ENCODE results near the gene FTO.

Gene FTO

DNA sequence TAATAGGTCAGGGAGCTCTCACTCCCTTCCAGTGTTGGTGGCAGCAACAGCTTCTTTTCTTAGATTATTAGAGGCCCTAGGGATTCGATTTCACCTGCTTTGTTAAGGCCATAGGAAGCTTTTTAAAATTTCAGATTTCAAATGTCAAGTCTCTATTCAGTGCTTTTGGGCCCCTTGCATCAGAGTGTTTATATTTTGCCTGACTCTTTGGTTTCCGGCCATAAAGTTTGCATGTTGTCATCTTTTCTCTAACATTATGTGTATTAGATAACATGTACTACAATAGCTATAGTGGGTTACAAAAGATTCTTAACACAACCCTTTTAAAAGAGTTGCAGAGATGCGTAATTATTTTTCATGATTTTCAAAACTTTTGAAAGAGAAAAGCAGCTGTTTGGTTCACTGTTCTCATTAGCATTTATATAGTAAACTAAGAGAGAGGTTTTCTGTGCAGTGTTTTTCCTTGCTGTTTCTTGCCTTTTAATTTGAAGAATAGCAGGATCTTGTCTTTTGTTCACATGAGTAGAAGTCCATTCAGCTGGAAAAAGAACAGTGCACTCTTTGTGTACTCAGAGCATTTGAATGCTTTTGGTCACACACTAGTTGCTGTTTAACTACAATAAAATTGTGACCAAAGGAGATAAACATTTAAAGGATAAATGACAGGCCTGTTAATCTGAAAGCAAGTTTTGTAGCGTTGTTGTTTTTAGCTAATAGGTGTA lies 52.5 kb downstream of the FTO start:
- no peak for DNase-seq

DNA sequence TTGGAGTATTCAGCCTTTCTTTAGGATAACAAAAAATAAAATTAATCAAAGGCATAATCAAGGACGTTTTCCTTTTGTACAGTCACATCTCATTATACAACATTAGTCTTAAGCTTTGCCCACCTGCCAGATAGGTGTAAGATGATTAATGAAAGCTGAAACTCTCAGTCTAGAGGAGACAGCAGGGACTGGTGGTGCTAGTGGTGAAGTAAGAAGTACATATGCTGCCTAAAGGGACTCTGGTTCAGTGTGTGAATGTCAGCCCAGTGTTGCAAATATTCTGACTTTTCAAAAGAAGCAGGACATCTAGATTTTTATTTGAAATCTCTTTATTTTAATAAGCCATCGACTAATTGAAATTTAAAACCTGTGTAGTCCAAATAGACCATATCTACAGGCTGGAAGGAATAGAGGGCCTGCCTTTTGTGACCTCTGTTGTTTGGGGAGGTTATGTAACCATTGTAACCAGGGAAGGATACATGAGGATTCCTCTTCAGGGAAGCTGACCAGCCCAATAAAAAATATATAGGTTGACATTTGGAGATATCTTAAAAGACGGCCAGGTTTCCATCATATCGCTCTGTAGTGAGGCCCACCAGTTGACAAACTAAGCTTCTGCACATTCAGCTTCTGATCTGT lies 54.1 kb downstream of the FTO start:
- no peak for DNase-seq

GRCh38 chr16:53761962-53762703 lies 58.2 kb downstream of the FTO start:
- DNase-seq, result no peak

DNA sequence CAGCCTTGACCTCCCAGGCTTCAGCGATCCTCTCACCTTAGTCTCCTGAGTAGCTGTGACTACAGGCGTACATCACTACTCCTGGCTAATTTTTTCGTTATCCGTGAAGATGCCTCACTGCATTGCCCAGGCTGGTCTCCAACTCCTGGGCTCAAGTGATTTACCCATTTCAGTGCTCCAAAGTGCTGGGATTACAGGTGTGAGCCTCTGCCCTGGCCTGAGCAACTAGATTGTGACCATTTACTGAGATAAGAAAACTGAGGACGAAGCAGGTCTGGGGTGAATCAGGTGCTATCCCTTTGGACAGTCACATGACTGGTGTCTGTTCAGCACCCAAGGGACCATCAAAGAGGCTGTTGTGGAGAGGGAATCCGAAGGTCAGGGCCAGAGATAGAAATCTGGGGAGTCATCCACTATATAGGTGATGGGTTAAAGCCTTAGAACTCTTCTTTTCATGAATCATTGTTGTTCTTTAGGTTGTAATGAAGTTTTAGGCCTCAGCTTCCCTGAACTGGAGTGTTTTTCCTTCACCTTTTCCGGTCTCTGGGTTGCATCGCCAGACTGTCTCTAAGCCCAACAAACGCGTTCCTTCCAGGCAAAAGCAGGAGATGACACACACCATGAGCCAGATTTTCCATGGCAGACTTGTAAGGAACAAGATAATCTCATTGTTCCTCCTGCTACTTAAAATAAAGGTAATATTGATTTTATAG lies 62.5 kb downstream of the FTO start:
- DNase-seq, result no peak

DNA sequence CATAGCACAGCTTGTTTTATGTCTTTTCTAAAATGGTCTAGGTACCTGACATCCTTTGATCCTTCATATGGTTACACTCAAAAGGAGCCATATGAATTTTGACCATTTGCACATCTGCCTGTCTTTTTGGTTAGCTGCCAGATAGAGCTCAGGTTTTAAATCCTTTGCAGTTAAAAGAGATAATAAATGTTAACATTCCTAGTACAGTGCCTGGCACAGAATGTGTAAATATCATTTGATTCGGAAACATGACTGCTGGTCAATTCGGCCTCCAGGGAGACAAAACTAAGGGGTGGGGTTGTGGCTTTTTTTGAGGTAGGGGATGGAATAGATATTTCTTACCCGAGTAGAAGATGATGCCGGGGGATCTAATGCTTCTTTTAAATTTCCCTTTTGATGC lies 64.2 kb downstream of the FTO start:
- no peak for DNase-seq

- DNase-seq, result no peak
Measured at GRCh38 chr16:53768593-53768992, 64.6 kb downstream of the FTO start.

DNA sequence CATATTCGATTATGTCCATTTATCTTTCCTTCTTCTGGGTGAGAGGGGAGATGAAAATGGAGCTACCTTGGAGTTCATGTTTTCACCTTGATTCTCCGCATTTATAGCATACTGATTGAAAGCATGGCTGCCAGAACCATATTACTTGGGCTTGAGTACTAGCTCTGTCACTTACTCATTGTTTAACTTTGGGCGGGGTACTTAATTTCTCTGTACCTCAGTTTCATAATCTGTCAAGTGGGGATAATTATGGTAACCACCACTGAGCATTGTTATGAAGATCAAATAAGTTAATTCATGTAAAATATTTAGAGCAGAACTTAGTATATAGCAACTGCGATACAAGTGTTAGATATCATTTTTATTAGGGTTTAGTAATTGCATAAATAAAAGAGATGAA lies 65.2 kb downstream of the FTO start:
- no peak for DNase-seq

DNA sequence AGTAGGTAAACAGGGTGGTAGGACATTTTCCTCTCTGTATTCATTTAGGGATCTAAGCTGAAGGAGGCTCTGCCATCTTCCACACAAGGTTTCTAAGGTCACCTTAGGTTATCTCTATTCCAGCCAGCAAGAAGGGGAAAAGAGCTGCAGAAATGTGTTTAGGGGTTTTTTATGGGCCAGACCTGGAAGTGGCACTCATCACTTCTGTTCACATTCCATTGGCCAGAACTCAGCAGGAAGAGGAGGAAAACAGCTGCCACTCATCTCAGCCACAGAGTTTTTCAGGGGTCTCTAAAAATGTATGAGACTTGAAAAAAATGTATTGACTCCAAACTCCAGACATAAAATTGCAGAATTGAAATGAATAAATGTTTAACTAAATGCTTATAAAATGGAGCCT lies 65.8 kb downstream of the FTO start:
- no peak for DNase-seq

- DNase-seq, result no peak
Measured at GRCh38 chr16:53770641-53771040, 66.7 kb downstream of the FTO start.

DNA sequence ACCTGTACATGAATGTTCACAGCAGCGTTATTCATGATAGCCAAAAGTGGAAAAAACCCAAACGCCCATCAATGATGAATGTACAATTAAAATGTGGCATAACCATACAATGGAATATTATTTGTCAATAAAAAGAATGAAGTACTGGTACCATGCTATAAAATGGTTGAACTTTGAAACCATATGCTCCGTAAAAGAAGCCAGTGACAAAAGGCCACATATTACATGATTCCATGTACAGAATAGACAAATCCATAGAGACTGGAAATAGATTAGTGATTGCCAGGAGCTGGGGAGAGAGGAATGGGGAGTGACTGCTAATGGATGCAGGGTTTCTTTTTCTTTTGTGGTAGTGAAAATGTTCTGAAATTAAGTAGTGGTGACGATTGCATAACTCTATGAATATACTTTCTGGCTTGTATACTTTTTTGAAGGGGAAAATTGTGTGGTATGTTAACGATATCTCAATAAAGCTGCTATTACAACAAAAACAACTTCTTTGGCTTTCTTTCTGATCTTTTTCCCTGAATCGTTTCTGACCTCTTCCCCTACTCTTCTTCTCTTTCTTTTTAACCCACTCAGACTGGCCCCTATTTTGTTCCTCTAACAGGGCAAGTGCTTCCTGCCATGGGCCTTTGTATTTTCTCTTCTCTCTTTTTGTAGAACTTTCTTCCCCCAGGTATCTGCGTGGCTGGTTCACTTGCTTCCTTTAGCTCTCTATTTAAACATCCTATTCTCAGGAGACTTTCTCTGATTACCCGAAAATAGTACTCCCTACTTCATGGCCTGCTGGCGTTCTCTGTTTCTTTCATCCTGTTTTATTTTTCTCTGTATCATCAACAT lies 67.9 kb downstream of the FTO start:
- no peak for DNase-seq

GRCh38 chr16:53773150-53773846 lies 69.3 kb downstream of the FTO start:
- no peak for DNase-seq

DNA sequence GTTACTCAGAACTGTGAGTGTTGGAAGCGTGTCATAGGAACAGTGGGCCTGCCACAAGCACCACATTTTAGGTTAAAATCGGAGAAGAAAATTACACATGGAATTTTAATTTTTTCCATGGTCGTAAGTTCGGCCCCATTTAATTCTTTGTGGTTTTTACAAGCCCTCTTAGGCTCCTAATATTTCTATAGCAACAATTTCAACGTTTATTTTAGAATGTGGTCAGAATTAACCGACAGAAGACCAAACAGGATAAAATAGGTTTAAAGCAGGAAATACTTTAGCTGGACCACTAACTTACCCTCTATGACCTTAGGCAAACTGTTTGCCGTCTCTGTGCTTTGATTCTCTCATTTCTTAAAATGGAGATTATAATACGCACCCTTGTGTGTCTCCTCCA lies 69.9 kb downstream of the FTO start:
- DNase-seq, result no peak

DNA sequence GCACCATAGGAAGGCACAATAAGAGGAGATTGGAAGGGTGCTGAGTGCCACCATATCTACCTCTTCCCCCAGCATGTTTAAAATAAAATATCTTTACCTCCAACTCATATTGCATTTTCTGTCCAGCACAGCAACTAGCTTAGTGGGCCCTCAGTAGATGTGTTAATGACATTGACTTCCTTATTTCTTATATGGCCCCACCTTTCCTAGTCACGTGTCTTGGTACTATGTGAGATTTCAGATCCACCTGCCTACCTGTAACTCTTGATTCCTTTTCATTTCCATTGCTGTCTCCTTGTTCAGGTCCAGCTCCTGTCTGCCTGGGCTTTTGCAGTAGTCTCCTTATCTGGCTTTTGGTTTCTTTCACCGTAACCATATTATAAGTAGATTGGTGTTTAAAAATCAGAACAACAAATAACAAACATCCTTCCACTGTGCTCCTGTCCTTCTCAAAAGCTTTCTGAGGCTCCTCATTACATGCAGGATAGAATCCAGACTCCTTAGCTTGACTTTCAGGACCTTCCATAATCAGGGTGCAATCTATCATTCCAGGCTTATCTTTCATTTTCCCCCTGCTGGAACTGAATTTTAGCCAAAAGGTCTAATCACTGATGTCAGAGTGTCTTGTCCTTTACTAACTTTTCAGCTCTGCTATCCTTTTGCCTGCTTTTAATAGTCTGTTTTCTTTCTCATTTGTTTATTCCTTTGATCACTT lies 71.3 kb downstream of the FTO start:
- DNase-seq, result no peak

DNA sequence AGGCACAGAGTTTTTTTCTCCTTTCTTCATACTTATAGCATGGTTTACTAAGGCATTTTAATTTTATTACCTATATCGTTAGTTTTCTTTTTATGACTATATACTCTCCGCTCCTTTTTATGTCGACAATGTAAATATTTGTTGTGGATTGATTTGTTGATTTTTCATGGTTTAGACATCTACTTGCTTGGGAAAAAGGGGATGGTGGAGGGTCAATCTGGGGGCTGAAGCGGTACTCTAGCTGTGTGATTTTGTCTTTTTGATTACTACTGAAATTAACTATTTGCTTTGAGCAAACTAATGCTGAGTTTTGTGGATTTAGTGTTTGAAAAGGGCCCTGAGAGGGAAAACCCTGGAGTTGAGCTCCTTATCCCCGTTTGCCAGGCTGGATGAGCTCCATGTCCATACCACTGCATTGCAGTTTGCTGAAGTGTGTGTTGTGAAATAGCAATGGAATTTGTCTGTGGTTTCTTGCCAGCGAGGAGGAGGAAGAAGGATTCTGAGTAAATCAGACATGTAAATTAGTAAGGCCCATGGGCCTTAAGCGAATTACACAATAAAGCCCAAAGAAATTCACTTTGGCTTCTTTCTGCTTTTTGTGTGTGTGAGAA lies 72.0 kb downstream of the FTO start:
- no peak for DNase-seq

DNA sequence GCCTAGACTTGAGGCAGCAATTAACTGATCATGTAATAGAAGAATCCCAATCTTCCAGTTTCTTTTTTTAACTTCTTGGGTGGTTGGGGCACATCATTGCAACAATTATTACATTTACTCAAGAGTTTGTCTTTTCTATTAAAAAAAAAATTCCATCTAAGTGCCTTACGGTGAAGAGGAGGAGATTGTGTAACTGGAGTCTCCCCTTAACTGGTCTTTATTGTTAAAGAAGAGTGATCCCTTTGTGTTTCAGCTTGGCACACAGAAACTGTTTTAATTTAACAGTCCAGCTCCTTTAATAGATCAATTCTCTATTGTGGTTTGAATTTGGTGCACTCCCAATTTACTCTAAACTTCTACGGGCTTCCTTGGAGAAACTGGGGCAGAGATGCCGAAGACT lies 75.2 kb downstream of the FTO start:
- DNase-seq, result no peak

DNA sequence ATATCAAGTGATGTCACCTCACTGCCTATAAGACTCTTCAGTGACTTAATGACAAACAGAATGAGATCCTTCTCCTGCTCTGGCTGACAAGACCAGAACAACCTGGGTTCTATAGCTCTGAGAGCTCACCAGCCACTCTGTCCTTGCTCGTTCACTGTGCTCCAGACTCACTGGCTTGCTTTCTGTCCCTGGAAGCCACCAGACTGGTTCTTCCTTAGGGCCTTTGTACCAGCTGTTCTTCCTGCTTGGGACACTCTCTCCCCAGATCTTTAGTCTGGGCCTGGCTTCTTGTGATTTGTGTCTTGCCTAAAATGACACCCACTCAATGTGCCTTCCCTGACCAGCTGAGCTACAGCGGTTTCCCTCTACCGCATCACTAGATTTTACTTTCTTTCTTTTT lies 76.1 kb downstream of the FTO start:
- no peak for DNase-seq

DNA sequence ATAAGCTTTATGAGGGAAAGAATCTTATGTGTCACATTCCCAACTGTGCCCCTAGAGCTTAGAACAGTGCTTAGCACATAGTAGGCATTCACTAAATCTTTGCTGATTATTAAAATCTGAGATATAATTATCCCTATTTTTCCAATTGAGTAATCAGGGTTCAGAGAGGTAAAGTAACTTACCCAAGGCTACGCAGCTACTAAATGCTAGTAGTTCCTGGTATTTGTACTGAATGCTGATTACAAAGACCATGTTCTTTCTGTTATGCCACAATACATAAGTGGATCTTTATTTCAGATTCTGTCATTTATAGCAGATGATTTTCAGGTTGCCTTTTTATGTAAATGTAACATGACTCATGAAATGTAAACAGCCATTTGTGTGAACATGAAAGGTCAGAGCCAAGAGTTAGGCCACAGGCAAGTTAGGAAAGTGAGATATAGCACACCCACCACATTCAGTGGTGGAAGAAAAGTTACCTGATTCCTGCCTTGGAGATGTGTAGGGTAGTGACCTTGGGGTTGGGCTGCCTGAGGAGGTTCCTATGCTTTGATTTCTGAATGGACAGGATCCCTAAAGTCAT lies 77.2 kb downstream of the FTO start:
- no peak for DNase-seq

DNA sequence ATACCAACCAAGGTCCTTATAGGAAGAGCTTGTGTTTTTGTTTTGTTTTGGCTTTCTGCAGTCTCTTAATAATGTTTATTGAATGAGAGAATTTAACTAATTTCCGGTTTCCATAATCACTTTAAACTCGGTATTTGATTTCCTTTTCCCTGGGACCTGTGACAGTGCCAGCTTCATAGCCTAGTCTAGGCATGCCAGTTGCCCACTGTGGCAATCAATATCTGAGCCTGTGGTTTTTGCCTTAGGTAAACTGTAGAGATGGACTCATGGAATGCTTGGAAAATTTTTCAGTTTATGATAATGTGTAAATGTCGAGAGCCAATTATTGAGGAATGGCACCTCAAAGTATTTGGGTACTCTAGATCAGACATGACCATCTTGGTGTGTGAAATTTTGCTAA lies 78.2 kb downstream of the FTO start:
- no peak for DNase-seq

GRCh38 chr16:53784291-53784690 lies 80.3 kb downstream of the FTO start:
- no peak for DNase-seq

- DNase-seq, result no peak
Measured at GRCh38 chr16:53785044-53785443, 81.1 kb downstream of the FTO start.

Data from activated naive CD4-positive, alpha-beta T cell treated with Interleukin-2 at 50 U/mL for 16 hours (primary cell).